GM23338 (cell line): Measurements from ENCODE around the gene SV2C.

Source experiments
- EZH2 ChIP-seq: fragments of 200-600 bp; sonication (generic); IDR thresholded peaks from one replicate; pipeline ENCODE4 v1.8.0; 2017; ENCODE audit warnings: antibody characterized with exemption, mild to moderate bottlenecking, low read depth; ENCODE audit not compliant: unreplicated experiment
- NANOG ChIP-seq: IDR thresholded peaks from 2 replicates; pipeline ENCODE4 v1.6.1; 2016; ENCODE audit warnings: antibody characterized with exemption, borderline replicate concordance
- TF ChIP-seq, protein P1 (sequence below), 2 experiments: fragments of 200-600 bp in 1 of 2; sonication (generic) in 1 of 2; conservative IDR thresholded peaks; 2 replicates each; pipeline versions ENCODE4 v1.5.1 to v1.6.1; 2016 to 2017; ENCODE audit warnings: antibody characterized with exemption in 2 of 2, low read depth in 2 of 2, mild to moderate bottlenecking in 2 of 2, moderate library complexity in 1 of 2

DNA sequence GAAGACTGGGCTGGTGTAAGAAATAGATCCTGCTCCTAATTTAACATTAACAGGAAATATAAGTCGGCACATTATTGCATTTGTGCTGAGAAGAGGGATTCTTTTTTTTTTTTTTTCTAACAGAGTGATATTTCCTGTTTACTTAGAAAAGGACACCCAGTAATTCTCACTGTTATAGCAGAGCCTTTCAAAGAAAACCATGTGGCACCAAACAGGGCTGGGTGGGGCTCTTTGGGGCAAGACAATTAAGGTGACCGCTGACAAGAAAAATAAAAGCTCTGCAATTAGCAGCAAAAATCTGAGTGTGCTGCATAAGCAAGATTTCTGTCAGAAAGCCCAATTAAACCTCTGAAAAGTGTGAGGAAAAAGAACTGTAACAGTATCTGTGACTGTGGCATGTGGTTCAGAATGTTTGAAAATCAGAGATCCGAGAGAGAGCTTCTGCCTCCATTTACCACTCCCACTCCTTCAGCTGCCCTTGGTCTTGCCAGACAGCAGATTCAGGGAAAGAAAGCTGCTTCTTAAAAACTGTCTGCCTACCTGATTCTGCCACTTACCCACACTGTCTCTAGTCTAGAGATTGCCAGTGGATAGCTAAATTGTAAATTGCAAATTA, 242.8 kb downstream of the SV2C start:
- TF ChIP-seq, protein P1, sequence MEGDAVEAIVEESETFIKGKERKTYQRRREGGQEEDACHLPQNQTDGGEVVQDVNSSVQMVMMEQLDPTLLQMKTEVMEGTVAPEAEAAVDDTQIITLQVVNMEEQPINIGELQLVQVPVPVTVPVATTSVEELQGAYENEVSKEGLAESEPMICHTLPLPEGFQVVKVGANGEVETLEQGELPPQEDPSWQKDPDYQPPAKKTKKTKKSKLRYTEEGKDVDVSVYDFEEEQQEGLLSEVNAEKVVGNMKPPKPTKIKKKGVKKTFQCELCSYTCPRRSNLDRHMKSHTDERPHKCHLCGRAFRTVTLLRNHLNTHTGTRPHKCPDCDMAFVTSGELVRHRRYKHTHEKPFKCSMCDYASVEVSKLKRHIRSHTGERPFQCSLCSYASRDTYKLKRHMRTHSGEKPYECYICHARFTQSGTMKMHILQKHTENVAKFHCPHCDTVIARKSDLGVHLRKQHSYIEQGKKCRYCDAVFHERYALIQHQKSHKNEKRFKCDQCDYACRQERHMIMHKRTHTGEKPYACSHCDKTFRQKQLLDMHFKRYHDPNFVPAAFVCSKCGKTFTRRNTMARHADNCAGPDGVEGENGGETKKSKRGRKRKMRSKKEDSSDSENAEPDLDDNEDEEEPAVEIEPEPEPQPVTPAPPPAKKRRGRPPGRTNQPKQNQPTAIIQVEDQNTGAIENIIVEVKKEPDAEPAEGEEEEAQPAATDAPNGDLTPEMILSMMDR (conservative IDR thresholded peaks at IDR 0.05; ENCODE audit: low read depth in 2 of 2) = no peak
- no peak for TF ChIP-seq NANOG
- no peak for TF ChIP-seq EZH2
